HG02973 (cell line): Measurements from ENCODE around the gene SPINK7.

ENCODE experiments used
- ATAC-seq: cut with Tn5 transposase; IDR thresholded peaks from one replicate; pipeline ENCODE4 v1.9.1; 2021; ENCODE audit warnings: moderate library complexity; ENCODE audit not compliant: unreplicated experiment

Gene SPINK7

DNA sequence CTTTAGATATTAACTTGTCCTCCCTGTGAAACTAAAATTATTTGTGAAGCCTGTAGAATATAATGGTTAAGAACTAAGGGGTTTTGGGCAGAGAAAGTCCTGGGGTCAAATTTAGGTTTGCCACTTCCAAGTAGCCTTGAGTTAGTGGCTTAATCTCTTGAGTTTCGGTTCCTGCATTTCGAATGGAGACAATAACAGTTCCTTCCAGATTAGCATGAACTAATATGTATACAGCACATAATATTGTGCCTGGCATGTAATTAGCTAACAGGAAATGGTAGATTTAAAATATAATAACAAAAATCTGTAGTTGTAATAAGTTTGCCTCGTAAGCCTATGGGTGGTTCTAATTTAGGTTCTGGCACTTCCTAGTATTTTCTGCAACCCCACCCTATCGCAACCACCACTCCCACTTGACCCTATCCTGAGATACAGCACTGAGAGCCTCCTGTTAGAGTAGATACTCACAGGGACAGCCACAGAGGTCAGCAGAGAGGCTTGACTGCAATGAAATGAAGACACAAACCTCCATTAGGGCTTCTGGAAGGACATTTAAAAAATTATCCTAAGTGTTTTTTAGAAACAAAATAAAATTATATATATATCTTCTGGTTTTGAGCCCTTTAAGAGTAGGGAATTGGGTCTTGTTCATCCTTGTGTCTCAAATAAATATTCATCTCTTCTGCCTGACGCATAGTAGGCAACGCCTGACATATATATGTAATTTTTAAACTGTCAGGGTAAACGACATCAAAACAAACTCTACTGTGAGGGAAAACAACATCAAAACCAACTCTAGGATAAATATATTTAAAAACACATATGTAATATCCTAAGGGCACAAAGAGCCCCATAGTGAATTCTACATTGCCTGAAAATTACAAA lies 31.6 kb downstream of the SPINK7 start:
- no peak for ATAC-seq

DNA sequence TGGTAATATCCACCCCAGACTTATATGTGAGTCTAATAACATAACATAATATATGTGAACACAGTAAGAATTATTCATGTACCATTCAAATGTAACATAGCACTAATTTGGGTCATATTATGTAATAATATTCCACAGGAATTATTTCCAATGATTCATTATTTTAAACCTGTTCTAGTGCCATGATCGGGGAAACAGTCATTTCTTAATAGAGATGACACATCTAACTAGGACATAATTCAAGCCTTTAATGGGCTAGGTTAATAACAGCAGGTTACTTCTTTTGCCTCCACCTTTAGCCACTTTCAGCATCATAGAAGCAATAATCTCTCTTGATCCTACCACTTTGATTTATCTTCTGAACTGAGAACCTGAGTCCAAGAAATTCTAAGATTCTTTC lies 35.5 kb downstream of the SPINK7 start:
- ATAC-seq, result no peak

DNA sequence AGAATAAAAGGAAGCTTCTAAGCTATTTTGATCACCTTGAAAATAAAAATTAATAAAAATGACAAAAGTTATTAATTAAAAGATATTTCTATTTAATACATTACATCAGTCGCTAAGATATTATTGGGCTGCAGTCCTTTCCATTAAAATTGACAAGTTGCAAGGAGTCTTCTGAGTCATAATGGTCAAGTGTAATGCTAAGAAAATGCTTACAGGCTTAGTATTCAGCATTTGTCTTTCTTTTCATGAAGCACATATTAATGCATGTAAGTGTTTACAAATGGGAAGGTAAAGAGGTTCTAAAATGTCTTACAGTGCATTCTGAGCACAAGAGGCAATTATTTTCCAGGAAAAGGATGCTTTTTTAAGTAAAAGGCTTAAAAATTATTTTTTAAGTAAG lies 40.5 kb downstream of the SPINK7 start:
- ATAC-seq, result no peak

DNA sequence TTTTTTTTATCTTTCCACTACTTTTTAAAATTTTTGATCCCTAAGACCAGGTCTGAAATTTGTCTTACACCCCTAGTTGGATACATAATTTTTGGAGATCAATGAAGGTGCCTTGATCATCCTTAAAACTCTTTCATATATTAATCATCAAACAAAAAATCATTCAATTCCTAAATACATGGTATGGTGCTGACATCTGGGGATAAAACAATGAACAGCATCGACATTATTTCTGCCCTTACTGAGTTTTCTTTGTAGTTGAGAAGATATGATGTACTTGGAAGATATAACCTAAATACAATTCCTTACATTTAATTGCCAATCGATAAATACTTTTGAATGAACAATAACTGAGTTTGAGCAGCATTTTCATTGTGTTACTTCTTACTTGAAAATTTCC lies 41.4 kb downstream of the SPINK7 start:
- ATAC-seq, result no peak

DNA sequence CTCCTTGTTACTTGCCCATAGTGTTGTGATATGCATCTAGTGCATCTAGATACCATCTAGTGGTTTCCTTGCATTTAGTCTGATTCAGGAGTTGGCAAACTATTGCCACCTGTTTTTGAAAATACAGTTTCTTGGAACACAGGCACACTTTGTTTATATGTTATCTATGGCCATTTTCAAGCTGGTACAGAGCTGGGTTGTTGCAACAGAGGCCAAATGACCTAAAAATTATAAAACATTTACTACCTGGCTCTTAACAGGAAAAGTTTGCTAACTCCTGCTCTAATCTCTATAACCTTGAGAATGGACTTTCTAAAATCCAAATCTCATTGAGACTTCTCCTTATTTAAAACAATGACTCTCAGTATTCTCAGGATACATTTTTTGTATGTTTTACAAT lies 52.1 kb downstream of the SPINK7 start:
- ATAC-seq, result no peak
